ENCODE data around the gene SAMD14. TPM values are rescaled to one million over a fixed set of nuclear protein-coding genes. Genes with fewer than 3 reads are reported as not detected.

Gene SAMD14
- total RNA-seq, 1 donor from 2014 or later: 8.7 TPM

- H3K36me3 ChIP-seq: no peaks in the 10 kb centered on the region
- no peaks in the 10 kb centered on the region for H3K27me3 ChIP-seq
- H3K4me3 Mint-ChIP-seq: peak overlapping the region; percentile 96
- H3K4me1 Mint-ChIP-seq: peaks cover 47% of the 10 kb centered on the region
- no peaks in the 10 kb centered on the region for H3K9me3 Mint-ChIP-seq
- H4K20me1 ChIP-seq (ENCODE audit: low read depth): peaks cover 3% of the 10 kb centered on the region
- no peak overlapping the region for H3K9ac ChIP-seq
- no peak overlapping the region for H3K27ac ChIP-seq
- no peak for DNase-seq (ENCODE audit: low spot score)
- H3K27ac Mint-ChIP-seq: no peak overlapping the region
- H3K4me3 ChIP-seq: peak overlapping the region; percentile 86
- peaks cover 10% of the 10 kb centered on the region for H3K27me3 Mint-ChIP-seq (ENCODE audit: insufficient read depth, low read depth)
- H3F3A ChIP-seq (ENCODE audit: low read depth): peaks cover 37% of the 10 kb centered on the region
- TF ChIP-seq, protein P1, sequence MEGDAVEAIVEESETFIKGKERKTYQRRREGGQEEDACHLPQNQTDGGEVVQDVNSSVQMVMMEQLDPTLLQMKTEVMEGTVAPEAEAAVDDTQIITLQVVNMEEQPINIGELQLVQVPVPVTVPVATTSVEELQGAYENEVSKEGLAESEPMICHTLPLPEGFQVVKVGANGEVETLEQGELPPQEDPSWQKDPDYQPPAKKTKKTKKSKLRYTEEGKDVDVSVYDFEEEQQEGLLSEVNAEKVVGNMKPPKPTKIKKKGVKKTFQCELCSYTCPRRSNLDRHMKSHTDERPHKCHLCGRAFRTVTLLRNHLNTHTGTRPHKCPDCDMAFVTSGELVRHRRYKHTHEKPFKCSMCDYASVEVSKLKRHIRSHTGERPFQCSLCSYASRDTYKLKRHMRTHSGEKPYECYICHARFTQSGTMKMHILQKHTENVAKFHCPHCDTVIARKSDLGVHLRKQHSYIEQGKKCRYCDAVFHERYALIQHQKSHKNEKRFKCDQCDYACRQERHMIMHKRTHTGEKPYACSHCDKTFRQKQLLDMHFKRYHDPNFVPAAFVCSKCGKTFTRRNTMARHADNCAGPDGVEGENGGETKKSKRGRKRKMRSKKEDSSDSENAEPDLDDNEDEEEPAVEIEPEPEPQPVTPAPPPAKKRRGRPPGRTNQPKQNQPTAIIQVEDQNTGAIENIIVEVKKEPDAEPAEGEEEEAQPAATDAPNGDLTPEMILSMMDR (IDR thresholded peaks at IDR 0.05): no peak
- TF ChIP-seq EZH2phosphoT487 (IDR thresholded peaks at IDR 0.05) (no peak), EZH2 (IDR thresholded peaks at IDR 0.05) (no peak)
- H3K36me3 Mint-ChIP-seq: peaks cover 6% of the 10 kb centered on the region
- H2AFZ ChIP-seq (replicated peaks): peak overlapping the region; percentile 72
- peaks cover 20% of the 10 kb centered on the region for H3K4me1 ChIP-seq
- peaks cover 15% of the 10 kb centered on the region for H3K79me2 ChIP-seq (ENCODE audit: low read depth)
- H3K9me3 ChIP-seq (ENCODE audit: low read depth): no peaks in the 10 kb centered on the region
- peak overlapping the region; percentile 92 for H3K4me2 ChIP-seq
These were observed 620 bp downstream of the SAMD14 start for GRCh38 chr17:50129353-50129727.

DNA sequence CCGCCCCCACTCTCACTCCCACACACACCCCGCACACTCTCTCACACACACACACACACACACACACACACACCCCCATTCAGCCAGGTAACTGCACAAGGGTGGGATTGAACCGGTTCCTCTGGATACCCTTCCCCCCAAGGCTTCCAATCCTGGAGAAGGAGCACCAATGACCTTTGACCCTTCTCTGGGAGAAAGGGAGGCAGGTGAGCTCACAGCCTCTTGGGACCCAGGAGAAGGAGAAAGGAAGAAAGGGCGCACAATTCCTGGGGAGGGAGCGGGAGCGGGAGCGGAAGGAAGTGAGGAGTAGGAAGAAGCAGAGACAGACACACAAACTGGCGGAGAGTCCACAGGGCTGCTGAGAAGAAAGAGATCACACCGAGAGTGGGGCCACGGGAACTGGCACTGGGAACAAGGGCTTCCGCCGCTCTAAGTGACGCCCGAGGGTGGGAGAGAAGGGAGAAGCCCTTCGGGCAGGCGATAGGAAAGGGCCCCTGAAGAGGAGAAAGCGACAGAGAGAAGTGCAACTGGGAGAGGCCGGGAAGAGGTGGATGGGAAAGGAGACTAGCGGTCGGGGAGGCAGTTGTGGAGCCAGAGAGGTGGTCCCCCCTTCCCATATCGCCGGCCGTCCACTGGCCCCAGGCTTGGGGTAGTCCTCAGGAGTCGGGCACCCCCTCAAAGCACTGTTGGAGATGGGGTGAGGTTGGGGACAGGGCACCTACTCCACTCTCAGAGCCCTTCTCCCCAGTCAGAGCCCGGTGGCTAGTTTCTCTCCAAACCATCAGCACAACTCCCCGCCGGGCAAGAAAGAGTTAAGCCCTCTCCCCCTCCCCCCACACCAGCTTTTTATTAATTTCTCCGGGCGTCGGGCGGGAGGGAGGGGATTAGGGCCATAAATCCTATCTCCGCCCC is 1.3 kb downstream of the SAMD14 start:
- Histone ChIP-seq H3F3A (ENCODE audit: low read depth) (peaks cover 43% of the 10 kb centered on the region), H4K20me1 (ENCODE audit: low read depth) (peaks cover 3% of the 10 kb centered on the region), H3K4me2 (peak overlapping the region; percentile 92), H3K36me3 (no peaks in the 10 kb centered on the region), H3K79me2 (ENCODE audit: low read depth) (peaks cover 15% of the 10 kb centered on the region), H3K9ac (no peak overlapping the region), H3K27me3 (no peaks in the 10 kb centered on the region), H3K4me1 (peaks cover 26% of the 10 kb centered on the region), H3K9me3 (ENCODE audit: low read depth) (no peaks in the 10 kb centered on the region), H3K27ac (no peak overlapping the region), H3K4me3 (peak overlapping the region; percentile 86), H2AFZ (replicated peaks) (peak overlapping the region; percentile 72)
- TF ChIP-seq EZH2phosphoT487 (IDR thresholded peaks at IDR 0.05) (no peak), EZH2 (IDR thresholded peaks at IDR 0.05) (no peak)
- TF ChIP-seq, protein P1 (IDR thresholded peaks at IDR 0.05): no peak
- Mint-ChIP-seq H3K9me3 (no peaks in the 10 kb centered on the region), H3K4me1 (peaks cover 51% of the 10 kb centered on the region), H3K27me3 (ENCODE audit: insufficient read depth, low read depth) (peaks cover 8% of the 10 kb centered on the region), H3K27ac (peak overlapping the region; percentile 94), H3K36me3 (peaks cover 4% of the 10 kb centered on the region), H3K4me3 (peak overlapping the region; percentile 96)
- peak; percentile 55 for DNase-seq (ENCODE audit: low spot score)

DNA sequence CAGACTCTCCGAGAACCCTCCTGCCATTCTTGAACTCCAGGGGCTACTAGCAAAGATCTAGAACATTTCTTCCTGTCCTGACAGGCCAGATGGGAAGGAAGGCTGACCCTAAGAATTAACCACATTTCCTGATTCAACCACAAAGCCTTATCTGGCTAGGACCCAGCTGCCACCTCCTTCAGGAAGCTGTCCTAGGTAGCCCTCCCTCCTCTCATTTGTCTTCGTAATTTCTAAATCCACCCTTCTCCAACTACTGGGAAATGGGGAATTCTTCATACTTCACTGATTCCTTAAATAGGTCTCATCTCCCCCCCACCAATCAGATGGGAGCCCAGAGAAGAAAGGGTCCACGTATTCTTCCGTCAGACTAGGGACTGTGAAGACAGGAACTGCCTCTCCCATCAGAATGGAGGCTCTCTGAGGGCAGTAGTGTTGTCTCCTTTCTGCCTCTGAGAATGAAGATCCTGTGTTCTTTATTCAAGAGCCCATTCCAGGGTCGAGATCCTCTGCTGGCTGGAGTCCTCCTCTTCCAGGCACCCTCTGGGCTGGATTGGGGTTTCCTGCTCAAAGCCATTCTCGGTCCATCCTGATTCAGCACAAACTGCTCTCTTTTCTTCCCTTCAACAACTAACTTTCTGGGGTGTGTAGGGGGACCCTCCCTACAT is 2.1 kb downstream of the SAMD14 start:
- TF ChIP-seq EZH2 (IDR thresholded peaks at IDR 0.05): no peak
- TF ChIP-seq EZH2phosphoT487 (IDR thresholded peaks at IDR 0.05): no peak
- TF ChIP-seq, protein P1 (IDR thresholded peaks at IDR 0.05): no peak
- H3F3A ChIP-seq (ENCODE audit: low read depth): peaks cover 52% of the 10 kb centered on the region
- H3K79me2 ChIP-seq (ENCODE audit: low read depth): peaks cover 15% of the 10 kb centered on the region
- H3K9ac ChIP-seq: no peak overlapping the region
- H3K4me3 ChIP-seq: peak overlapping the region; percentile 86
- no peak overlapping the region for H3K27ac ChIP-seq
- H3K27me3 Mint-ChIP-seq (ENCODE audit: insufficient read depth, low read depth): peaks cover 8% of the 10 kb centered on the region
- H3K9me3 Mint-ChIP-seq: no peaks in the 10 kb centered on the region
- H4K20me1 ChIP-seq (ENCODE audit: low read depth): peaks cover 8% of the 10 kb centered on the region
- H3K4me1 ChIP-seq: peaks cover 35% of the 10 kb centered on the region
- H3K9me3 ChIP-seq (ENCODE audit: low read depth): no peaks in the 10 kb centered on the region
- peak overlapping the region; percentile 96 for H3K4me3 Mint-ChIP-seq
- no peaks in the 10 kb centered on the region for H3K36me3 ChIP-seq
- no peak for DNase-seq (ENCODE audit: low spot score)
- H3K4me2 ChIP-seq: peak overlapping the region; percentile 92
- no peak overlapping the region for H2AFZ ChIP-seq (replicated peaks)
- no peaks in the 10 kb centered on the region for H3K27me3 ChIP-seq
- H3K4me1 Mint-ChIP-seq: peaks cover 54% of the 10 kb centered on the region
- H3K27ac Mint-ChIP-seq: peak overlapping the region; percentile 53
- peaks cover 4% of the 10 kb centered on the region for H3K36me3 Mint-ChIP-seq
